Bronchial epithelial cell (primary cell): Measurements from ENCODE around the gene HCRTR1. TPM values are rescaled to one million over a fixed set of nuclear protein-coding genes. Genes with fewer than 3 reads are reported as not detected.
A peak's percentile ranks its signal among the peaks of the same experiment; 100 is the strongest.

Experiments
- DNase-seq: peaks from one replicate; pipeline ENCODE4 v3.0.0-alpha.2; 2010; ENCODE audit warnings: low read depth
- FAIRE-seq: peaks from 2 replicates; lab custom pipeline; 2011; peaks lifted over from hg19 to GRCh38; lab: Jason Lieb, UNC
- H3K27me3 ChIP-seq: 2 replicates; pipeline ENCODE4 v1.5.1; 2011; ENCODE audit warnings: low read length; ENCODE audit not compliant: control insufficient read depth, insufficient read depth
- H3K36me3 ChIP-seq: 2 replicates; pipeline ENCODE4 v1.5.1; 2011; ENCODE audit warnings: low read length; ENCODE audit not compliant: control insufficient read depth, insufficient read depth
- H3K4me3 ChIP-seq: 2 replicates; pipeline ENCODE4 v1.5.1; 2011; ENCODE audit warnings: mild to moderate bottlenecking, low read depth, low read length, control low read depth
- CTCF ChIP-seq: IDR thresholded peaks from 2 replicates; pipeline ENCODE4 v1.5.1; 2011; ENCODE audit warnings: mild to moderate bottlenecking, moderate library complexity, low read length, control low read depth, inconsistent platforms; ENCODE audit not compliant: insufficient read depth, severe bottlenecking
- total RNA-seq: library from RNA; depleted of rRNA; stranded (reverse); fragments of >200 nt; gene quantifications from 2 replicates; pipeline ENCODE4 v1.2.1, GENCODE V29; 2014

Gene HCRTR1
- total RNA-seq, 1 donor from 2014 or later: not detected

- no peaks in the 10 kb centered on the region for H3K36me3 ChIP-seq
- DNase-seq (no peak), FAIRE-seq (no peak)
- H3K27me3 ChIP-seq: peaks cover 13% of the 10 kb centered on the region
- TF ChIP-seq CTCF: no peak
- H3K4me3 ChIP-seq: no peak overlapping the region
Observed at GRCh38 chr1:31621498-31621820, 4.0 kb downstream of the HCRTR1 start.

GRCh38 chr1:31621847-31622730, 4.6 kb downstream of the HCRTR1 start:
- DNase-seq (no peak), FAIRE-seq (peak; percentile 83)
- no peaks in the 10 kb centered on the region for H3K36me3 ChIP-seq
- peaks cover 8% of the 10 kb centered on the region for H3K27me3 ChIP-seq
- TF ChIP-seq CTCF: no peak
- H3K4me3 ChIP-seq: no peak overlapping the region

- TF ChIP-seq CTCF: no peak
- FAIRE-seq (no peak), DNase-seq (no peak)
- Histone ChIP-seq H3K27me3 (peaks cover 5% of the 10 kb centered on the region), H3K36me3 (peaks cover 3% of the 10 kb centered on the region), H3K4me3 (no peak overlapping the region)
Observed at GRCh38 chr1:31623365-31623764, 5.9 kb downstream of the HCRTR1 start.

GRCh38 chr1:31624309-31624708, 6.8 kb downstream of the HCRTR1 start:
- no peaks in the 10 kb centered on the region for H3K27me3 ChIP-seq
- H3K4me3 ChIP-seq: no peak overlapping the region
- DNase-seq: no peak
- TF ChIP-seq CTCF: no peak
- H3K36me3 ChIP-seq: peaks cover 3% of the 10 kb centered on the region
- no peak for FAIRE-seq

GRCh38 chr1:31624731-31625514, 7.4 kb downstream of the HCRTR1 start:
- FAIRE-seq (peak; percentile 76), DNase-seq (no peak)
- TF ChIP-seq CTCF: no peak
- H3K36me3 ChIP-seq: peaks cover 6% of the 10 kb centered on the region
- H3K27me3 ChIP-seq: no peaks in the 10 kb centered on the region
- H3K4me3 ChIP-seq: no peak overlapping the region
